Body of pancreas (tissue), 4 donors: ENCODE results near the gene SLC5A2. TPM values are rescaled to one million over a fixed set of nuclear protein-coding genes. Genes with fewer than 3 reads are reported as not detected.

Source experiments
- ATAC-seq: fragments of 150-250 bp; one replicate; pipeline ENCODE4 v1.9.1; 2016
- DNase-seq, 4 donors: peaks; one replicate each; pipeline ENCODE4 v3.0.0-alpha.2; 2019
- H3K27ac ChIP-seq, 4 donors: fragments of 200-600 bp; sonication (generic); 1 replicate in 3 of 4; 2 replicates in 1 of 4; pipeline versions ENCODE4 v1.5.1 to v1.6.1; 2016 to 2019; ENCODE audit warnings: mild to moderate bottlenecking in 1 of 4, mixed read lengths in 1 of 4, moderate library complexity in 1 of 4
- H3K27me3 ChIP-seq, 2 donors: fragments of 200-600 bp; sonication (generic); one replicate each; pipeline ENCODE4 v1.6.0; 2016; ENCODE audit warnings: mild to moderate bottlenecking in 1 of 2
- H3K36me3 ChIP-seq, 2 donors: fragments of 200-600 bp; sonication (generic); replicated peaks in 1 of 2; 2 replicates each; pipeline ENCODE4 v1.5.1; 2016; ENCODE audit warnings: low read depth in 2 of 2; ENCODE audit not compliant: insufficient read depth in 1 of 2
- H3K4me1 ChIP-seq: fragments of 200-600 bp; sonication (generic); one replicate; pipeline ENCODE4 v1.6.0; 2016
- H3K4me3 ChIP-seq, 2 donors: fragments of 200-600 bp; sonication (generic); 1 replicate in 1 of 2; 2 replicates in 1 of 2; pipeline ENCODE4 v1.5.1; 2016 to 2019
- H3K9me3 ChIP-seq, 3 donors: fragments of 200-600 bp; sonication (generic); 1 replicate in 2 of 3; 2 replicates in 1 of 3; pipeline ENCODE4 v1.5.1; 2016
- CTCF ChIP-seq, 7 experiments: fragments of 450-650 bp in 4 of 7; fragments of 200-600 bp in 3 of 7; sonication (generic) in 3 of 7; IDR thresholded peaks; one replicate each; pipeline ENCODE4 v1.5.1; 2016 to 2019; ENCODE audit warnings: antibody characterized with exemption in 7 of 7
- POLR2A ChIP-seq, 3 donors: fragments of 450-650 bp; IDR thresholded peaks; one replicate each; pipeline ENCODE4 v1.6.1; 2016; ENCODE audit warnings: antibody characterized with exemption in 3 of 3, mild to moderate bottlenecking in 2 of 3
- WGBS, 2 donors: methylation state at CpG; one replicate each; pipeline ENCODE4 v1.1.5; 2017; 5-methylcytosine and 5-hydroxymethylcytosine counted together
- intact Hi-C: fragments of 100-400 bp; cut with DNase I; formaldehyde crosslinking; loops from one replicate; pipeline ENCODE4 v1.15.1; 2023
- total RNA-seq, 2 donors: library from RNA; depleted of rRNA; stranded (reverse); fragments of >200 nt; gene quantifications; one replicate each; pipeline ENCODE4 v1.1.0, GENCODE V29; 2016

Gene SLC5A2
- total RNA-seq, 2 donors from 2014 or later: 0.26 TPM; not detected in 1

- H3K9me3 ChIP-seq: no peaks in the 10 kb centered on the region
- H3K27ac ChIP-seq: peak overlapping the region in 3 of 4 donors; percentile 98 to 100 (median 99)
- intact Hi-C loops: no loop called here
- H3K4me3 ChIP-seq: no peak overlapping the region
- ATAC-seq (no peak), DNase-seq (peak in 1 of 4 donors; percentile 46)
- no peaks in the 10 kb centered on the region for H3K27me3 ChIP-seq
- TF ChIP-seq CTCF (IDR thresholded peaks at IDR 0.05) (peak; percentile 11 to 59 (median 55)), POLR2A (IDR thresholded peaks at IDR 0.05) (no peak)
- peaks cover 0 to 10% of the 10 kb centered on the region in 2 donors for H3K36me3 ChIP-seq
- 34 to 38% methylated on average over 8 of the region's 8 CpGs for WGBS, 2 donors
- H3K4me1 ChIP-seq: peaks cover 34% of the 10 kb centered on the region
These were observed 22.3 kb upstream of the SLC5A2 start for GRCh38 chr16:31460582-31461002.

DNA sequence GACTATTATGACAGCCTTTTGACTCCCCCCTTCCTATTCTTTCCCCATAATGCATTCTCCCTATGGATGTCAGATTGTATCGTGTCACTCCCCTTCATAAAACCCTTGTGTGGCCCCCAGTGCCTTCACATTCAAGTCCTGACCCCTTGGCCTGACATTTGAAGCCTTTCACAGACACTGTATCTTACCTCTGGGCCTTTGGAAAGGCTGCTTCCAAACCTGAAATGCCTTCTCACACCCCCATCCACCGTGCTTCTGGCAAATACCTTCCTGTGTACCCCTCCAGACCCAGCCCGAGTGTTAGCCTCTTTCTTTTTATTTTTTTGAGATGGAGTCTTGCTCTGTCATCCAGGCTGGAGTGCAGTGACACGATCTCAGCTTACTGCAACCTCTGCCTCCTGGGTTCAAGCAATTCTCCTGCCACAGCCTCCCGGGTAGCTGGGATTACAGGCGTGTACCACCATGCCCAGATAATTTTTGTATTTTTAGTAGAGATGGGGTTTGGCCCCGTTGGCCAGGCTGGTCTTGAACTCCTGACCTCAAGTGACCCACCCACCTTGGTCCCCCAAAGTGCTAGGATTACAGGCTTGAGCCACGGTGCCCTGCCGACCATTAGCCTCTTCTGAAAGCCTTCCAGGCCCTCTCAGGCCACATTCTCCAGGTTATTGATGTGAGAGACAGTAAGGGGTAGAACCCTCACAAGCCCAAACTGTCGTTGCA is 21.6 kb upstream of the SLC5A2 start:
- no peak overlapping the region for H3K27ac ChIP-seq
- H3K4me3 ChIP-seq: no peak overlapping the region
- TF ChIP-seq POLR2A (IDR thresholded peaks at IDR 0.05) (no peak), CTCF (IDR thresholded peaks at IDR 0.05) (no peak)
- ATAC-seq: no peak
- H3K27me3 ChIP-seq: no peaks in the 10 kb centered on the region
- intact Hi-C loops: no loop called here
- peaks cover 0 to 12% of the 10 kb centered on the region in 2 donors for H3K36me3 ChIP-seq
- no peak for DNase-seq
- H3K4me1 ChIP-seq: peaks cover 27% of the 10 kb centered on the region
- H3K9me3 ChIP-seq: no peaks in the 10 kb centered on the region
- 80 to 83% methylated on average over 7 to 10 of the region's 10 CpGs for WGBS, 2 donors

DNA sequence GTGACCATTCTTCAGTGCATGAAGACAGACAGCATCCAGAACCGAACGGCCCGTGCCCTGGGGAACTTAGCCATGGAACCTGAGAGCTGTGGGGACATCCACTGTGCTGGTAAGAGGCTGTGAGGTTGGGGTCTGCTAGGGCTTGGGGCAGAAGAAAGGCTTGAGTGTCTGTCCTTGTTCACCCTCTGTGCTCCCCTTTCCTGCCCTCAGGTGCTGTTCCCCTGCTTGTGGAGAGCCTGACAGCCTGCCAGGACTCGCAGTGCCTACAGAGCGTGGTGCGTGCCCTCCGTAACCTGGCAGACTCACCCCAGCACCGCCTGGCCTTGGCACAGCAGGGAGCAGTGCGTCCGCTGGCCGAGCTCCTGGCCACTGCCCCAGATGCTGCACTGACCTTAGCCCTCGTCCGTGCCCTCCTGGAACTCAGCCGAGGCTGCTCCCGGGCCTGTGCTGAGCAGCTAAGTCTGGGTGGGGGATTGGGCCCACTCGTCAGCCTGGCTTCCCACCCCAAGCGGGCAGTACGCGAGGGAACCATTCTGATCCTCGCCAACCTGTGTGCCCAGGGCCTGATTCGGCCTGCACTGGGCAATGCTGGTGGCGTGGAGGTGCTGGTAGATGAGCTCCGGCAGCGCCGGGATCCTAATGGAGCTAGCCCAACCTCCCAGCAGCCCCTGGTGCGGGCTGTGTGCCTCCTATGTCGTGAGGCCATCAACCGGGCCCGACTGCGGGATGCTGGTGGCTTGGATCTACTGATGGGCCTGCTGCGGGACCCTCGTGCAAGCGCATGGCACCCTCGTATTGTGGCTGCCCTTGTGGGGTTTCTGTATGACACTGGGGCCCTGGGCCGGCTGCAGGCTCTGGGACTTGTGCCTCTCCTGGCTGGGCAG is 20.8 kb upstream of the SLC5A2 start:
- Histone ChIP-seq H3K27ac (no peak overlapping the region), H3K36me3 (peaks cover 0 to 12% of the 10 kb centered on the region in 2 donors), H3K9me3 (no peaks in the 10 kb centered on the region), H3K27me3 (no peaks in the 10 kb centered on the region), H3K4me3 (no peak overlapping the region), H3K4me1 (peaks cover 19% of the 10 kb centered on the region)
- TF ChIP-seq CTCF (IDR thresholded peaks at IDR 0.05) (no peak), POLR2A (IDR thresholded peaks at IDR 0.05) (no peak)
- intact Hi-C loops: no loop called here
- 89 to 90% methylated on average over 16 to 33 of the region's 35 CpGs for WGBS, 2 donors
- DNase-seq (no peak), ATAC-seq (no peak)

- DNase-seq: no peak
- 92 to 97% methylated on average over 14 to 33 of the region's 36 CpGs for WGBS, 2 donors
These were observed 18.6 kb upstream of the SLC5A2 start for GRCh38 chr16:31464348-31464769.

More at GRCh38 chr16:31464348-31464769, 18.6 kb upstream of the SLC5A2 start:
- no peaks in the 10 kb centered on the region for H3K27me3 ChIP-seq
- peaks cover 9% of the 10 kb centered on the region for H3K4me1 ChIP-seq
- intact Hi-C loops: no loop called here
- ATAC-seq: no peak
- H3K4me3 ChIP-seq: no peak overlapping the region
- H3K9me3 ChIP-seq: no peaks in the 10 kb centered on the region
- H3K27ac ChIP-seq: no peak overlapping the region
- peaks cover 0 to 12% of the 10 kb centered on the region in 2 donors for H3K36me3 ChIP-seq
- TF ChIP-seq POLR2A (IDR thresholded peaks at IDR 0.05) (no peak), CTCF (IDR thresholded peaks at IDR 0.05) (no peak)
